H9 (cell line): ENCODE data around the gene BCAS3. TPM values are rescaled to one million over a fixed set of nuclear protein-coding genes. Genes with fewer than 3 reads are reported as not detected.

Source experiments
- DNase-seq: peaks from one replicate; pipeline ENCODE4 v3.0.0-alpha.2; 2017
- H2AFZ ChIP-seq: one replicate; pipeline ENCODE4 v1.6.1; 2013; ENCODE audit warnings: mild to moderate bottlenecking, low read length, control low read depth, moderate library complexity
- H2AK5ac ChIP-seq: 2 replicates; pipeline ENCODE4 v1.6.1; 2013; ENCODE audit warnings: low read length, control low read depth, mixed read lengths; ENCODE audit not compliant: insufficient read length
- H2BK120ac ChIP-seq: one replicate; pipeline ENCODE4 v1.6.1; 2013; ENCODE audit warnings: low read depth, mild to moderate bottlenecking, low read length, control low read depth, inconsistent platforms; ENCODE audit not compliant: poor library complexity, severe bottlenecking
- H2BK12ac ChIP-seq: 2 replicates; pipeline ENCODE4 v1.6.1; 2013; ENCODE audit warnings: low read length, control low read depth, mixed read lengths, low read depth; ENCODE audit not compliant: insufficient read length
- H2BK15ac ChIP-seq: 2 replicates; pipeline ENCODE4 v1.6.1; 2013; ENCODE audit warnings: low read depth, low read length, control low read depth
- H2BK20ac ChIP-seq: one replicate; pipeline ENCODE4 v1.6.1; 2013; ENCODE audit warnings: low read depth, mild to moderate bottlenecking, low read length, control low read depth, inconsistent platforms; ENCODE audit not compliant: poor library complexity, severe bottlenecking
- H2BK5ac ChIP-seq: 2 replicates; pipeline ENCODE4 v1.6.1; 2013; ENCODE audit warnings: low read length, control low read depth, mixed read lengths; ENCODE audit not compliant: insufficient read length
- H3K14ac ChIP-seq: 2 replicates; pipeline ENCODE4 v1.6.1; 2013; ENCODE audit warnings: low read length, control low read depth; ENCODE audit not compliant: insufficient read depth
- H3K18ac ChIP-seq: 2 replicates; pipeline ENCODE4 v1.6.1; 2013; ENCODE audit warnings: low read depth, mild to moderate bottlenecking, mixed read lengths, low read length, control low read depth; ENCODE audit not compliant: insufficient read length
- H3K23ac ChIP-seq: 2 replicates; pipeline ENCODE4 v1.6.1; 2013; ENCODE audit warnings: low read length, control low read depth, mixed read lengths, low read depth; ENCODE audit not compliant: insufficient read length
- H3K23me2 ChIP-seq: 2 replicates; pipeline ENCODE4 v1.6.1; 2013; ENCODE audit warnings: low read depth, mild to moderate bottlenecking, mixed read lengths, low read length, control low read depth; ENCODE audit not compliant: insufficient read length, poor library complexity, severe bottlenecking
- H3K27ac ChIP-seq: 2 replicates; pipeline ENCODE4 v1.5.1; 2013; ENCODE audit warnings: low read length, control low read depth, mixed read lengths, low read depth; ENCODE audit not compliant: insufficient read length
- H3K27me3 ChIP-seq: 2 replicates; pipeline ENCODE4 v1.6.1; 2013; ENCODE audit warnings: low read length, control low read depth, inconsistent platforms; ENCODE audit not compliant: insufficient read depth
- H3K4ac ChIP-seq: 2 replicates; pipeline ENCODE4 v1.6.1; 2013; ENCODE audit warnings: low read depth, mild to moderate bottlenecking, control low read depth, inconsistent platforms, low read length, moderate library complexity
- H3K4me1 ChIP-seq: 2 replicates; pipeline ENCODE4 v1.6.1; 2013; ENCODE audit warnings: low read length, control low read depth, inconsistent platforms; ENCODE audit not compliant: insufficient read depth
- H3K4me2 ChIP-seq: 2 replicates; pipeline ENCODE4 v1.6.1; 2013; ENCODE audit warnings: low read length, control low read depth, mixed read lengths; ENCODE audit not compliant: insufficient read length, insufficient read depth
- H3K56ac ChIP-seq: 2 replicates; pipeline ENCODE4 v1.6.1; 2013; ENCODE audit warnings: low read depth, mild to moderate bottlenecking, mixed read lengths, low read length, control low read depth; ENCODE audit not compliant: insufficient read length
- H3K79me1 ChIP-seq: 2 replicates; pipeline ENCODE4 v1.6.1; 2013; ENCODE audit warnings: low read depth, mild to moderate bottlenecking, moderate library complexity, low read length, control low read depth, inconsistent platforms; ENCODE audit not compliant: insufficient read depth, poor library complexity, severe bottlenecking
- H3K79me2 ChIP-seq: 2 replicates; pipeline ENCODE4 v1.6.1; 2013; ENCODE audit warnings: low read length, control low read depth, inconsistent platforms; ENCODE audit not compliant: insufficient read depth
- H3K9ac ChIP-seq: 2 replicates; pipeline ENCODE4 v1.6.1; 2013; ENCODE audit warnings: low read length, control low read depth, mixed read lengths; ENCODE audit not compliant: insufficient read length; ENCODE audit errors: extremely low read depth
- H3K9me3 ChIP-seq: one replicate; pipeline ENCODE4 v1.6.1; 2013; ENCODE audit warnings: low read depth, low read length, inconsistent platforms; ENCODE audit not compliant: control insufficient read depth
- H3T11ph ChIP-seq: one replicate; pipeline ENCODE4 v1.6.1; 2013; ENCODE audit warnings: mild to moderate bottlenecking, low read length, control low read depth, inconsistent platforms
- H4K20me1 ChIP-seq: one replicate; pipeline ENCODE4 v1.6.1; 2013; ENCODE audit not compliant: control insufficient read depth, insufficient read length, insufficient read depth
- H4K5ac ChIP-seq: 2 replicates; pipeline ENCODE4 v1.6.1; 2013; ENCODE audit warnings: low read depth, mild to moderate bottlenecking, mixed read lengths, low read length, control low read depth; ENCODE audit not compliant: insufficient read length
- H4K8ac ChIP-seq: replicated peaks from 2 replicates; pipeline ENCODE4 v1.6.1; 2013; ENCODE audit warnings: low read length, control low read depth, mixed read lengths, low read depth; ENCODE audit not compliant: insufficient read length
- H4K91ac ChIP-seq: 2 replicates; pipeline ENCODE4 v1.6.1; 2013; ENCODE audit warnings: low read depth, mild to moderate bottlenecking, moderate library complexity, mixed read lengths, low read length, control low read depth; ENCODE audit not compliant: insufficient read length
- H3K27ac Mint-ChIP-seq, 3 experiments: 2 replicates in 2 of 3; 3 replicates in 1 of 3; pipeline ENCODE4 v1.8.0; 2020 to 2021; ENCODE audit warnings: mixed read lengths in 3 of 3, mild to moderate bottlenecking in 1 of 3, moderate library complexity in 1 of 3
- H3K27me3 Mint-ChIP-seq: 2 replicates; pipeline ENCODE4 v1.8.0; 2021; ENCODE audit warnings: low read depth, mild to moderate bottlenecking, moderate library complexity, mixed read lengths
- H3K36me3 Mint-ChIP-seq, 3 experiments: 2 replicates in 2 of 3; 3 replicates in 1 of 3; pipeline ENCODE4 v1.8.0; 2020 to 2021; ENCODE audit warnings: low read depth in 3 of 3, mixed read lengths in 3 of 3; ENCODE audit not compliant: insufficient read depth in 1 of 3
- H3K4me1 Mint-ChIP-seq, 2 experiments: 2 replicates each; pipeline ENCODE4 v1.8.0; 2020; ENCODE audit warnings: mixed read lengths in 2 of 2
- H3K4me3 Mint-ChIP-seq, 2 experiments: 2 replicates in 1 of 2; 3 replicates in 1 of 2; pipeline ENCODE4 v1.8.0; 2020 to 2021; ENCODE audit warnings: mild to moderate bottlenecking in 2 of 2, mixed read lengths in 2 of 2, moderate library complexity in 1 of 2
- H3K9me3 Mint-ChIP-seq, 2 experiments: 2 replicates in 1 of 2; 3 replicates in 1 of 2; pipeline ENCODE4 v1.8.0; 2020; ENCODE audit warnings: mild to moderate bottlenecking in 2 of 2, mixed read lengths in 2 of 2, moderate library complexity in 1 of 2
- CTCF ChIP-seq: fragments of 200-600 bp; sonication (generic); conservative IDR thresholded peaks from 3 replicates; pipeline ENCODE4 v1.8.0; 2021; ENCODE audit warnings: antibody characterized with exemption, mild to moderate bottlenecking
- WGBS: extraction: QIAGEN DNeasy Blood & Tissue Kit; methylation state at CpG from one replicate; pipeline ENCODE4 v1.1.7; 2013; ENCODE audit warnings: missing lambda C conversion rate, low lambda C conversion rate, mixed read lengths; ENCODE audit not compliant: insufficient read length; ENCODE audit errors: extremely low coverage; 5-methylcytosine and 5-hydroxymethylcytosine counted together
- total RNA-seq: library from RNA; stranded (reverse); gene quantifications from 2 replicates; pipeline ENCODE4 v1.2.1, GENCODE V29; 2021

Gene BCAS3
- total RNA-seq, 1 experiment from 2014 or later = 22.4 TPM

- H4K8ac ChIP-seq = no peak overlapping the region
- no peaks in the 10 kb centered on the region for H3K27me3 ChIP-seq
- no peak overlapping the region for H4K91ac ChIP-seq
- no CpG with 5 or more reads among the region's 1 CpG for WGBS
- no peak overlapping the region for H2BK120ac ChIP-seq
- H3K4me3 Mint-ChIP-seq = no peak overlapping the region
- no peaks in the 10 kb centered on the region for H3K9me3 Mint-ChIP-seq
- H2BK15ac ChIP-seq = no peak overlapping the region
- H3K79me2 ChIP-seq = no peaks in the 10 kb centered on the region
- no peak overlapping the region for H2AK5ac ChIP-seq
- H3K23me2 ChIP-seq = no peaks in the 10 kb centered on the region
- H3K79me1 ChIP-seq = no peaks in the 10 kb centered on the region
- no peak overlapping the region for H3K27ac ChIP-seq
- H3K27me3 Mint-ChIP-seq = no peaks in the 10 kb centered on the region
- H3K4me1 ChIP-seq = peaks cover 2% of the 10 kb centered on the region; the same call in 1 of the 2 replicates
- H3K4ac ChIP-seq = no peak overlapping the region
- DNase-seq = no peak
- H3K14ac ChIP-seq = no peak overlapping the region
- no peak overlapping the region for H3K27ac Mint-ChIP-seq
- no peak overlapping the region for H3K23ac ChIP-seq
- no peaks in the 10 kb centered on the region for H3K36me3 Mint-ChIP-seq
- H3K4me2 ChIP-seq = no peak overlapping the region
- no peaks in the 10 kb centered on the region for H4K20me1 ChIP-seq
- no peaks in the 10 kb centered on the region for H3K9me3 ChIP-seq
- H3T11ph ChIP-seq = no peak overlapping the region
- no peak overlapping the region for H2BK12ac ChIP-seq
- no peak overlapping the region for H3K9ac ChIP-seq
- no peak for TF ChIP-seq CTCF
- peaks cover 4 to 9% of the 10 kb centered on the region in 2 experiments for H3K4me1 Mint-ChIP-seq
- H2BK20ac ChIP-seq = no peak overlapping the region
- no peak overlapping the region for H4K5ac ChIP-seq
- no peak overlapping the region for H3K18ac ChIP-seq
- H2AFZ ChIP-seq = no peak overlapping the region
- H2BK5ac ChIP-seq = no peak overlapping the region
- H3K56ac ChIP-seq = no peak overlapping the region
These were observed 393.0 kb downstream of the BCAS3 start for GRCh38 chr17:61070649-61071048.
